HepG2 (cell line): Measurements from ENCODE around the gene BCAS3.

ENCODE experiments used
- AHDC1 ChIP-seq: sonication (generic); formaldehyde crosslinking; IDR thresholded peaks from 2 replicates; pipeline ENCODE4 v1.5.1; 2020; ENCODE audit warnings: mild to moderate bottlenecking, missing genetic modification reagents, borderline replicate concordance
- CTCF ChIP-seq: sonication (generic); formaldehyde crosslinking; IDR thresholded peaks from 2 replicates; pipeline ENCODE4 v1.5.0; 2020; ENCODE audit warnings: mild to moderate bottlenecking, missing genetic modification reagents, moderate library complexity
- EP300 ChIP-seq, 3 experiments: sonication (generic) in 1 of 3; formaldehyde crosslinking in 1 of 3; IDR thresholded peaks; 2 replicates each; pipeline versions ENCODE4 v1.5.1 to v1.6.1; 2011 to 2020; ENCODE audit warnings: low read depth in 2 of 3, low read length in 2 of 3, borderline replicate concordance in 1 of 3, improper control_type of control experiment in 1 of 3, mild to moderate bottlenecking in 1 of 3, missing genetic modification reagents in 1 of 3, moderate library complexity in 1 of 3
- FOXO4 ChIP-seq: sonication (generic); formaldehyde crosslinking; conservative IDR thresholded peaks from 2 replicates; pipeline ENCODE4 v1.8.1; 2023; ENCODE audit warnings: missing genetic modification reagents
- PHF21A ChIP-seq: sonication (generic); formaldehyde crosslinking; IDR thresholded peaks from 2 replicates; pipeline ENCODE4 v1.5.0; 2020; ENCODE audit warnings: mild to moderate bottlenecking, missing genetic modification reagents
- SRSF9 ChIP-seq: fragments of 200-400 bp; formaldehyde crosslinking; IDR thresholded peaks from 2 replicates; pipeline ENCODE4 v1.6.1; 2018; ENCODE audit warnings: borderline replicate concordance, mild to moderate bottlenecking, low read depth, low read length; ENCODE audit not compliant: insufficient read depth, poor library complexity, severe bottlenecking
- ZNF414 ChIP-seq: sonication (generic); formaldehyde crosslinking; IDR thresholded peaks from 2 replicates; pipeline ENCODE4 v1.5.0; 2020; ENCODE audit warnings: missing genetic modification reagents
- ZNF780A ChIP-seq: sonication (generic); formaldehyde crosslinking; IDR thresholded peaks from 2 replicates; pipeline ENCODE4 v1.8.0; 2022; ENCODE audit warnings: mild to moderate bottlenecking, missing genetic modification reagents, moderate library complexity

GRCh38 chr17:61253937-61254574 is 576.4 kb downstream of the BCAS3 start:
- TF ChIP-seq FOXO4 (no peak), PHF21A (CRISPR knock-in tag) (no peak), AHDC1 (CRISPR knock-in tag) (no peak), CTCF (CRISPR knock-in tag) (no peak), SRSF9 (no peak), ZNF780A (CRISPR knock-in tag) (no peak), ZNF414 (CRISPR knock-in tag) (no peak), EP300 (IDR thresholded peaks at IDR 0.05; ENCODE audit: low read depth in 2 of 2, low read length in 2 of 2) (no peak), EP300 (CRISPR knock-in tag; IDR thresholded peaks at IDR 0.05; ENCODE audit: borderline replicate concordance) (no peak)
